K562 (cell line): ENCODE data around the gene TENT4B. TPM values are rescaled to one million over a fixed set of nuclear protein-coding genes. Genes with fewer than 3 reads are reported as not detected.

Source experiments
- ATAC-seq: fragments of 200-7000 bp; cut with Tn5 transposase; 3 replicates; pipeline ENCODE4 v1.9.1; 2020; ENCODE audit warnings: moderate library complexity
- BruUV-seq: library from RNA; stranded (reverse); fragments of 400-500 nt; replicated peaks from 2 replicates; lab custom pipeline; 2021; lab: Mats Ljungman, UMichigan
- CTCF ChIA-PET: fragments of 300-600 bp; formaldehyde crosslinking; extraction: SDS; loops from one replicate; lab custom pipeline; 2021; ENCODE audit warnings: low intra/inter-chr PET ratio; lab: Yijun Ruan, JAX
- POLR2A ChIA-PET: fragments of 300-600, 350-650 bp; sonication (Branson Sonifier 250); formaldehyde crosslinking; extraction: SDS; loops from one replicate; lab custom pipeline; 2021; ENCODE audit warnings: antibody characterized with exemption, inconsistent platforms; lab: Yijun Ruan, JAX
- DNase-seq, 4 experiments: peaks; one replicate each; pipeline versions ENCODE4 v3.0.0 to v3.0.0-alpha.2; 2011 to 2018; ENCODE audit warnings: low spot score in 3 of 4, mixed read lengths in 3 of 4; ENCODE audit errors: extremely low read depth in 1 of 4
- FAIRE-seq: peaks from 2 replicates; lab custom pipeline; 2011; peaks lifted over from hg19 to GRCh38; lab: Jason Lieb, UNC
- H2AFZ ChIP-seq: 2 replicates; pipeline ENCODE4 v1.6.0; 2011; ENCODE audit warnings: low read depth, low read length, control low read depth, inconsistent platforms
- H3K27ac ChIP-seq: fragments of 200-600 bp; 3 replicates; pipeline ENCODE4 v1.8.0; 2011; ENCODE audit warnings: low read depth, mild to moderate bottlenecking, control low read depth, inconsistent platforms, low read length, moderate library complexity, mixed read lengths; ENCODE audit errors: extremely low read depth
- H3K27me3 ChIP-seq, 2 experiments: fragments of 300-600 bp in 1 of 2; 2 replicates in 1 of 2; 3 replicates in 1 of 2; pipeline versions ENCODE4 v1.6.0 to v1.8.0; 2011; ENCODE audit warnings: inconsistent platforms in 2 of 2, low read length in 2 of 2, mild to moderate bottlenecking in 1 of 2, mixed read lengths in 1 of 2, moderate library complexity in 1 of 2; ENCODE audit not compliant: control insufficient read depth in 2 of 2, insufficient read depth in 2 of 2
- H3K36me3 ChIP-seq: fragments of 300-600 bp; 3 replicates; pipeline ENCODE4 v1.8.0; 2011; ENCODE audit warnings: mild to moderate bottlenecking, low read length, inconsistent platforms; ENCODE audit not compliant: control insufficient read depth, insufficient read depth
- H3K4me1 ChIP-seq, 2 experiments: fragments of 200-600 bp in 1 of 2; replicated peaks in 1 of 2; 2 replicates in 1 of 2; 3 replicates in 1 of 2; pipeline versions ENCODE4 v1.5.1 to v1.8.0; 2011; ENCODE audit warnings: inconsistent platforms in 2 of 2, low read length in 2 of 2, mild to moderate bottlenecking in 1 of 2, mixed read lengths in 1 of 2, moderate library complexity in 1 of 2; ENCODE audit not compliant: control insufficient read depth in 2 of 2, insufficient read depth in 2 of 2
- H3K4me2 ChIP-seq: 2 replicates; pipeline ENCODE4 v1.6.1; 2011; ENCODE audit warnings: low read length, control low read depth, inconsistent platforms, mixed read lengths; ENCODE audit not compliant: insufficient read depth
- H3K4me3 ChIP-seq: fragments of 200-600 bp; sonication (generic), shearing (Covaris generic); 2 replicates; pipeline ENCODE4 v1.5.1; 2016; ENCODE audit warnings: control low read depth, inconsistent platforms
- H3K79me2 ChIP-seq: fragments of 200-600 bp; 3 replicates; pipeline ENCODE4 v1.8.0; 2011; ENCODE audit warnings: low read length, inconsistent platforms; ENCODE audit not compliant: control insufficient read depth, insufficient read depth
- H3K9ac ChIP-seq, 2 experiments: 2 replicates each; pipeline versions ENCODE4 v1.6.0 to v1.6.1; 2011; ENCODE audit warnings: low read depth in 2 of 2, low read length in 2 of 2, control low read depth in 1 of 2, inconsistent platforms in 1 of 2, mild to moderate bottlenecking in 1 of 2, mixed read lengths in 1 of 2; ENCODE audit not compliant: insufficient read depth in 1 of 2
- H3K9me1 ChIP-seq: one replicate; pipeline ENCODE4 v1.6.0; 2011; ENCODE audit warnings: inconsistent platforms, mild to moderate bottlenecking, low read length, moderate library complexity; ENCODE audit not compliant: control insufficient read depth, insufficient read depth
- H3K9me3 ChIP-seq: replicated peaks from 2 replicates; pipeline ENCODE4 v1.5.1; 2011; ENCODE audit warnings: low read depth, low read length, inconsistent platforms; ENCODE audit not compliant: control insufficient read depth, insufficient read depth
- H4K20me1 ChIP-seq: replicated peaks from 2 replicates; pipeline ENCODE4 v1.6.1; 2011; ENCODE audit warnings: low read length, inconsistent platforms, mixed read lengths; ENCODE audit not compliant: control insufficient read depth, insufficient read depth
- BRD9 ChIP-seq: fragments of 450-650 bp; IDR thresholded peaks from 2 replicates; pipeline ENCODE4 v1.6.1; 2018; ENCODE audit warnings: low read depth; ENCODE audit not compliant: partially characterized antibody
- CBFA2T3 ChIP-seq: fragments of 450-650 bp; IDR thresholded peaks from 2 replicates; pipeline ENCODE4 v1.6.1; 2017
- EGR1 ChIP-seq: fragments of 450-650 bp; conservative IDR thresholded peaks from 2 replicates; pipeline ENCODE4 v1.6.1; 2017; ENCODE audit warnings: mild to moderate bottlenecking
- ESRRA ChIP-seq: fragments of 450-650 bp; IDR thresholded peaks from 2 replicates; pipeline ENCODE4 v1.6.1; 2014; ENCODE audit warnings: low read depth, mild to moderate bottlenecking, moderate library complexity, borderline replicate concordance
- SRSF1 ChIP-seq: fragments of 200-400 bp; formaldehyde crosslinking; IDR thresholded peaks from 2 replicates; pipeline ENCODE4 v1.6.1; 2017; ENCODE audit warnings: mild to moderate bottlenecking, low read depth, low read length, moderate library complexity
- ZBTB49 ChIP-seq: sonication (generic); formaldehyde crosslinking; IDR thresholded peaks from 2 replicates; pipeline ENCODE4 v1.8.0; 2022; ENCODE audit warnings: missing genetic modification reagents, mild to moderate bottlenecking, borderline replicate concordance
- ZNF263 ChIP-seq: sonication (generic); formaldehyde crosslinking; IDR thresholded peaks from 2 replicates; pipeline ENCODE4 v1.8.0; 2022; ENCODE audit warnings: mild to moderate bottlenecking, missing genetic modification reagents, borderline replicate concordance
- WGBS: fragments of 100-300 bp; shearing (Covaris generic); methylation state at CpG from one replicate; pipeline ENCODE4 v1.1.6; 2016; ENCODE audit warnings: low coverage, mixed read lengths; ENCODE audit not compliant: insufficient coverage; ENCODE audit errors: missing lambda C conversion rate; 5-methylcytosine and 5-hydroxymethylcytosine counted together
- in situ Hi-C: fragments of 300-500 bp; cut with MboI; formaldehyde crosslinking; loops from 4 replicates; pipeline ENCODE4 v1.15.0; 2018; ENCODE audit warnings: inconsistent platforms, mixed read lengths
- intact Hi-C: fragments of 100-400 bp; cut with micrococcal nuclease; formaldehyde crosslinking; loops from 2 replicates; pipeline ENCODE4 v1.14.2; 2022
- polyA plus RNA-seq, 8 experiments: library from polyadenylated mRNA; depleted of rRNA in 4 of 8; stranded (reverse) in 5 of 8; unstranded in 3 of 8; fragments of >200 nt; fragmentation: Nextera tagmentation in 2 of 8; fragmentation: Illumina TruSeq in 1 of 8; extraction: Ambion mirVana in 2 of 8; extraction: Trizol in 1 of 8; gene quantifications; 2 replicates each; pipeline versions ENCODE4 v1.2.1 to v1.2.3, GENCODE V29; 2011 to 2014; ENCODE audit warnings: inconsistent platforms in 1 of 8, missing spikeins in 1 of 8
- total RNA-seq, 7 experiments: library from RNA; depleted of rRNA in 6 of 7; stranded (reverse); fragments of >200 nt in 6 of 7; fragmentation: Illumina TruSeq in 2 of 7; extraction: Trizol in 2 of 7; gene quantifications; 2 replicates each; pipeline versions ENCODE4 v1.2.1 to v1.2.3, GENCODE V29; 2011 to 2021; ENCODE audit warnings: low replicate concordance in 1 of 7
- TF ChIP-seq, protein P1 (sequence below), 3 experiments: fragments of 200-800 bp in 1 of 3; fragments of 250-450 bp in 1 of 3; fragments of 450-650 bp in 1 of 3; sonication (Bioruptor Pico) in 1 of 3; sonication (Bioruptor generic) in 1 of 3; formaldehyde crosslinking in 1 of 3; IDR thresholded peaks; 2 replicates each; pipeline versions ENCODE4 v1.6.1 to v1.8.0; 2016 to 2022; ENCODE audit warnings: mild to moderate bottlenecking in 2 of 3, missing genetic modification characterization in 2 of 3, missing compliant biosample characterization in 1 of 3, moderate library complexity in 1 of 3
- TF ChIP-seq, protein P2 (sequence below): fragments of 250-450 bp; sonication (Bioruptor Pico); IDR thresholded peaks from 2 replicates; pipeline ENCODE4 v1.4.0; 2020; ENCODE audit warnings: mild to moderate bottlenecking

Gene TENT4B
- total and polyA plus RNA-seq, 9 of the 15 experiments (the other 6 are each of a cell fraction or from before 2014, with no cell fraction given) = 5.2 to 8.4 (median 7.0) TPM

GRCh38 chr16:50244504-50245416, 91.7 kb downstream of the TENT4B start:
- POLR2A ChIA-PET = interaction anchor here (0.6 to 1.1 kb wide), 7 partner anchors 10 to 472 kb away, joined by 3 to 5 read pairs (median 3); no protein-coding TSS in a partner anchor
- TF ChIP-seq, protein P1, sequence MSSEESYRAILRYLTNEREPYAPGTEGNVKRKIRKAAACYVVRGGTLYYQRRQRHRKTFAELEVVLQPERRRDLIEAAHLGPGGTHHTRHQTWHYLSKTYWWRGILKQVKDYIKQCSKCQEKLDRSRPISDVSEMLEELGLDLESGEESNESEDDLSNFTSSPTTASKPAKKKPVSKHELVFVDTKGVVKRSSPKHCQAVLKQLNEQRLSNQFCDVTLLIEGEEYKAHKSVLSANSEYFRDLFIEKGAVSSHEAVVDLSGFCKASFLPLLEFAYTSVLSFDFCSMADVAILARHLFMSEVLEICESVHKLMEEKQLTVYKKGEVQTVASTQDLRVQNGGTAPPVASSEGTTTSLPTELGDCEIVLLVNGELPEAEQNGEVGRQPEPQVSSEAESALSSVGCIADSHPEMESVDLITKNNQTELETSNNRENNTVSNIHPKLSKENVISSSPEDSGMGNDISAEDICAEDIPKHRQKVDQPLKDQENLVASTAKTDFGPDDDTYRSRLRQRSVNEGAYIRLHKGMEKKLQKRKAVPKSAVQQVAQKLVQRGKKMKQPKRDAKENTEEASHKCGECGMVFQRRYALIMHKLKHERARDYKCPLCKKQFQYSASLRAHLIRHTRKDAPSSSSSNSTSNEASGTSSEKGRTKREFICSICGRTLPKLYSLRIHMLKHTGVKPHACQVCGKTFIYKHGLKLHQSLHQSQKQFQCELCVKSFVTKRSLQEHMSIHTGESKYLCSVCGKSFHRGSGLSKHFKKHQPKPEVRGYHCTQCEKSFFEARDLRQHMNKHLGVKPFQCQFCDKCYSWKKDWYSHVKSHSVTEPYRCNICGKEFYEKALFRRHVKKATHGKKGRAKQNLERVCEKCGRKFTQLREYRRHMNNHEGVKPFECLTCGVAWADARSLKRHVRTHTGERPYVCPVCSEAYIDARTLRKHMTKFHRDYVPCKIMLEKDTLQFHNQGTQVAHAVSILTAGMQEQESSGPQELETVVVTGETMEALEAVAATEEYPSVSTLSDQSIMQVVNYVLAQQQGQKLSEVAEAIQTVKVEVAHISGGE (CRISPR knock-in tag; IDR thresholded peaks at IDR 0.05) = no peak
- TF ChIP-seq SRSF1 (no peak), ESRRA (0 out of 2 replicates have a peak, but pooled peaks have one; percentile 55), ZNF263 (0 out of 2 replicates have a peak, but pooled peaks have one; percentile 30), BRD9 (no peak), ZBTB49 (CRISPR knock-in tag) (no peak), EGR1 (peak; percentile 21; the same call in 1 of the 2 replicates), CBFA2T3 (no peak)
- TF ChIP-seq, protein P2, sequence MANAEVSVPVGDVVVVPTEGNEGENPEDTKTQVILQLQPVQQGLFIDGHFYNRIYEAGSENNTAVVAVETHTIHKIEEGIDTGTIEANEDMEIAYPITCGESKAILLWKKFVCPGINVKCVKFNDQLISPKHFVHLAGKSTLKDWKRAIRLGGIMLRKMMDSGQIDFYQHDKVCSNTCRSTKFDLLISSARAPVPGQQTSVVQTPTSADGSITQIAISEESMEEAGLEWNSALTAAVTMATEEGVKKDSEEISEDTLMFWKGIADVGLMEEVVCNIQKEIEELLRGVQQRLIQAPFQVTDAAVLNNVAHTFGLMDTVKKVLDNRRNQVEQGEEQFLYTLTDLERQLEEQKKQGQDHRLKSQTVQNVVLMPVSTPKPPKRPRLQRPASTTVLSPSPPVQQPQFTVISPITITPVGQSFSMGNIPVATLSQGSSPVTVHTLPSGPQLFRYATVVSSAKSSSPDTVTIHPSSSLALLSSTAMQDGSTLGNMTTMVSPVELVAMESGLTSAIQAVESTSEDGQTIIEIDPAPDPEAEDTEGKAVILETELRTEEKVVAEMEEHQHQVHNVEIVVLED = no peak

More at GRCh38 chr16:50244504-50245416, 91.7 kb downstream of the TENT4B start:
- in situ Hi-C loops = no loop called here
- H3K9ac ChIP-seq = peak overlapping the region; percentile 62 to 82; a peak in 3 of 4 replicates
- H3K27me3 ChIP-seq = no peaks in the 10 kb centered on the region
- peak overlapping the region; percentile 40; the same call in 1 of the 2 replicates for H3K4me3 ChIP-seq
- intact Hi-C loops = loop anchor here (5.0 kb wide), 1 partner anchor 78 kb away; no protein-coding TSS in a partner anchor
- H2AFZ ChIP-seq = peak overlapping the region; percentile 86
- H3K4me1 ChIP-seq = peaks cover 31 to 36% of the 10 kb centered on the region in 2 experiments
- 46% methylated on average over 28 of the region's 33 CpGs for WGBS
- no peaks in the 10 kb centered on the region for H4K20me1 ChIP-seq
- H3K79me2 ChIP-seq = peaks cover 35% of the 10 kb centered on the region
- peak overlapping the region; percentile 63; the same call in 2 of the 3 replicates for H3K27ac ChIP-seq
- FAIRE-seq (no peak), DNase-seq (peak in 2 of 4 experiments; percentile 41 to 42), ATAC-seq (peak; percentile 4)
- H3K9me3 ChIP-seq = no peaks in the 10 kb centered on the region
- TSS peak; percentile 39 for BruUV-seq
- H3K4me2 ChIP-seq = peak overlapping the region; percentile 79
- H3K9me1 ChIP-seq = no peaks in the 10 kb centered on the region
- CTCF ChIA-PET = interaction anchor here (0.5 to 0.6 kb wide), 2 partner anchors 125 to 957 kb away, joined by 3 to 4 read pairs; no protein-coding TSS in a partner anchor
- H3K36me3 ChIP-seq = peaks cover 5% of the 10 kb centered on the region; the same call in 1 of the 3 replicates
